ENCODE results near the gene SEMA5A. TPM values are rescaled to one million over a fixed set of nuclear protein-coding genes. Genes with fewer than 3 reads are reported as not detected.

SEMA5A gene
- 24.5 TPM for polyA plus RNA-seq (2013, experiment 1 of 2)
- polyA plus RNA-seq (2013, experiment 2 of 2) = 26.5 TPM

- Histone ChIP-seq H3K27me3 (ENCODE audit: control insufficient read depth in 3 of 3, insufficient read depth in 3 of 3, low read depth in 1 of 3, low read length in 3 of 3) (peaks cover 0 to 25% (median 0%) of the 10 kb centered on the region in 3 experiments), H4K91ac (ENCODE audit: low read depth, low read length, poor library complexity) (peak within 1 kb of the TSS; percentile 79), H2AK5ac (ENCODE audit: low read depth, low read length) (peak within 1 kb of the TSS; percentile 95), H3K27ac (replicated peaks; ENCODE audit: low read length) (peak within 1 kb of the TSS; percentile 45), H3K4me1 (ENCODE audit: control insufficient read depth in 2 of 2, insufficient read depth in 1 of 2, low read depth in 1 of 2, low read length in 2 of 2) (peaks cover 6 to 9% of the 10 kb centered on the region in 2 donors), H3K4me2 (ENCODE audit: insufficient read depth, low read length, poor library complexity, severe bottlenecking) (peak within 1 kb of the TSS; percentile 87), H3K79me1 (ENCODE audit: low read depth, low read length) (peaks cover 8% of the 10 kb centered on the region), H3K23ac (ENCODE audit: low read depth, low read length, poor library complexity) (peak within 1 kb of the TSS; percentile 95), H3K14ac (ENCODE audit: low read length) (peak within 1 kb of the TSS; percentile 100), H2BK15ac (ENCODE audit: low read length) (peak within 1 kb of the TSS; percentile 89), H3K36me3 (replicated peaks in 1 of 2; ENCODE audit: control insufficient read depth in 2 of 2, insufficient read depth in 2 of 2, low read length in 2 of 2) (peaks cover 0 to 8% of the 10 kb centered on the region in 2 donors), H3K9ac (ENCODE audit: low read depth, low read length, poor library complexity) (peak within 1 kb of the TSS; percentile 98), H2BK5ac (ENCODE audit: low read length) (peak within 1 kb of the TSS; percentile 96), H3K18ac (ENCODE audit: low read length) (peak within 1 kb of the TSS; percentile 99), H2BK120ac (ENCODE audit: low read depth, low read length) (peak within 1 kb of the TSS; percentile 83), H2AFZ (ENCODE audit: low read length) (peak within 1 kb of the TSS; percentile 91), H4K8ac (ENCODE audit: low read depth, low read length) (peak within 1 kb of the TSS; percentile 27), H3K4ac (ENCODE audit: low read length) (peak within 1 kb of the TSS; percentile 80), H3K4me3 (ENCODE audit: low read length in 2 of 2) (peak within 1 kb of the TSS; percentile 55 to 99), H3K9me3 (replicated peaks in 1 of 2; ENCODE audit: control insufficient read depth in 2 of 2, insufficient read depth in 1 of 2, low read depth in 1 of 2, low read length in 2 of 2) (no peaks in the 10 kb centered on the region), H2BK12ac (ENCODE audit: low read length) (peak within 1 kb of the TSS; percentile 91)
- no CpG with 5 or more reads among the region's 84 CpGs for WGBS, 2 donors (ENCODE audit: extremely low coverage in 2 of 2, insufficient read length in 2 of 2, insufficient replicate concordance in 1 of 2)
- DNase-seq (ENCODE audit: low spot score) = peak; percentile 73
Observed at GRCh38 chr5:9545992-9546851, at the start of gene SEMA5A. SEMA5A (minus strand) TSS chr5:9546075; CDS start chr5:9379946, 166,129 bp downstream.

- Histone ChIP-seq H2AFZ (ENCODE audit: low read length) (no peak overlapping the region), H4K91ac (ENCODE audit: low read depth, low read length, poor library complexity) (no peak overlapping the region), H2BK12ac (ENCODE audit: low read length) (no peak overlapping the region), H3K4me1 (ENCODE audit: control insufficient read depth in 2 of 2, insufficient read depth in 1 of 2, low read depth in 1 of 2, low read length in 2 of 2) (peaks cover 10 to 18% of the 10 kb centered on the region in 2 donors), H4K8ac (ENCODE audit: low read depth, low read length) (no peak overlapping the region), H3K14ac (ENCODE audit: low read length) (no peak overlapping the region), H2BK120ac (ENCODE audit: low read depth, low read length) (no peak overlapping the region), H2AK5ac (ENCODE audit: low read depth, low read length) (no peak overlapping the region), H3K23ac (ENCODE audit: low read depth, low read length, poor library complexity) (no peak overlapping the region), H3K18ac (ENCODE audit: low read length) (no peak overlapping the region), H3K27me3 (ENCODE audit: control insufficient read depth in 3 of 3, insufficient read depth in 3 of 3, low read depth in 1 of 3, low read length in 3 of 3) (no peaks in the 10 kb centered on the region), H3K27ac (replicated peaks; ENCODE audit: low read length) (no peak overlapping the region), H3K79me1 (ENCODE audit: low read depth, low read length) (no peaks in the 10 kb centered on the region), H3K4me3 (ENCODE audit: low read length in 2 of 2) (no peak overlapping the region), H3K4ac (ENCODE audit: low read length) (no peak overlapping the region), H2BK15ac (ENCODE audit: low read length) (no peak overlapping the region), H3K9me3 (replicated peaks in 1 of 2; ENCODE audit: control insufficient read depth in 2 of 2, insufficient read depth in 1 of 2, low read depth in 1 of 2, low read length in 2 of 2) (no peaks in the 10 kb centered on the region), H2BK5ac (ENCODE audit: low read length) (no peak overlapping the region), H3K9ac (ENCODE audit: low read depth, low read length, poor library complexity) (no peak overlapping the region), H3K4me2 (ENCODE audit: insufficient read depth, low read length, poor library complexity, severe bottlenecking) (no peak overlapping the region), H3K36me3 (replicated peaks in 1 of 2; ENCODE audit: control insufficient read depth in 2 of 2, insufficient read depth in 2 of 2, low read length in 2 of 2) (no peaks in the 10 kb centered on the region)
- no peak for DNase-seq (ENCODE audit: low spot score)
Observed at GRCh38 chr5:9594913-9595312, 49.0 kb upstream of the SEMA5A start.

GRCh38 chr5:9589049-9589835, 43.4 kb upstream of the SEMA5A start:
- H2BK120ac ChIP-seq (ENCODE audit: low read depth, low read length) = no peak overlapping the region
- no peak overlapping the region for H2BK15ac ChIP-seq (ENCODE audit: low read length)
- no peaks in the 10 kb centered on the region for H3K27me3 ChIP-seq (ENCODE audit: control insufficient read depth in 3 of 3, insufficient read depth in 3 of 3, low read depth in 1 of 3, low read length in 3 of 3)
- H2AK5ac ChIP-seq (ENCODE audit: low read depth, low read length) = no peak overlapping the region
- no peak overlapping the region for H3K23ac ChIP-seq (ENCODE audit: low read depth, low read length, poor library complexity)
- no peak overlapping the region for H4K8ac ChIP-seq (ENCODE audit: low read depth, low read length)
- no peak overlapping the region for H3K27ac ChIP-seq (replicated peaks; ENCODE audit: low read length)
- no peak overlapping the region for H2AFZ ChIP-seq (ENCODE audit: low read length)
- H3K79me1 ChIP-seq (ENCODE audit: low read depth, low read length) = no peaks in the 10 kb centered on the region
- no peak overlapping the region for H2BK5ac ChIP-seq (ENCODE audit: low read length)
- H3K36me3 ChIP-seq (replicated peaks in 1 of 2; ENCODE audit: control insufficient read depth in 2 of 2, insufficient read depth in 2 of 2, low read length in 2 of 2) = no peaks in the 10 kb centered on the region
- H3K14ac ChIP-seq (ENCODE audit: low read length) = no peak overlapping the region
- no peak overlapping the region for H3K4me3 ChIP-seq (ENCODE audit: low read length in 2 of 2)
- H4K91ac ChIP-seq (ENCODE audit: low read depth, low read length, poor library complexity) = no peak overlapping the region
- H3K18ac ChIP-seq (ENCODE audit: low read length) = no peak overlapping the region
- no peak overlapping the region for H3K4me2 ChIP-seq (ENCODE audit: insufficient read depth, low read length, poor library complexity, severe bottlenecking)
- H3K9me3 ChIP-seq (replicated peaks in 1 of 2; ENCODE audit: control insufficient read depth in 2 of 2, insufficient read depth in 1 of 2, low read depth in 1 of 2, low read length in 2 of 2) = no peaks in the 10 kb centered on the region
- H3K9ac ChIP-seq (ENCODE audit: low read depth, low read length, poor library complexity) = no peak overlapping the region
- no peaks in the 10 kb centered on the region for H3K4me1 ChIP-seq (ENCODE audit: control insufficient read depth in 2 of 2, insufficient read depth in 1 of 2, low read depth in 1 of 2, low read length in 2 of 2)
- no peak overlapping the region for H2BK12ac ChIP-seq (ENCODE audit: low read length)
- no peak overlapping the region for H3K4ac ChIP-seq (ENCODE audit: low read length)
- no CpG with 5 or more reads among the region's 7 CpGs for WGBS, 2 donors (ENCODE audit: extremely low coverage in 2 of 2, insufficient read length in 2 of 2, insufficient replicate concordance in 1 of 2)
- DNase-seq (ENCODE audit: low spot score) = no peak

- Histone ChIP-seq H3K9ac (ENCODE audit: low read depth, low read length, poor library complexity) (no peak overlapping the region), H3K36me3 (replicated peaks in 1 of 2; ENCODE audit: control insufficient read depth in 2 of 2, insufficient read depth in 2 of 2, low read length in 2 of 2) (no peaks in the 10 kb centered on the region), H2AFZ (ENCODE audit: low read length) (no peak overlapping the region), H2BK15ac (ENCODE audit: low read length) (no peak overlapping the region), H3K27ac (replicated peaks; ENCODE audit: low read length) (no peak overlapping the region), H3K4ac (ENCODE audit: low read length) (no peak overlapping the region), H3K79me1 (ENCODE audit: low read depth, low read length) (no peaks in the 10 kb centered on the region), H3K27me3 (ENCODE audit: control insufficient read depth in 3 of 3, insufficient read depth in 3 of 3, low read depth in 1 of 3, low read length in 3 of 3) (no peaks in the 10 kb centered on the region), H2BK5ac (ENCODE audit: low read length) (no peak overlapping the region), H3K14ac (ENCODE audit: low read length) (no peak overlapping the region), H2AK5ac (ENCODE audit: low read depth, low read length) (no peak overlapping the region), H3K18ac (ENCODE audit: low read length) (no peak overlapping the region), H4K8ac (ENCODE audit: low read depth, low read length) (no peak overlapping the region), H3K4me2 (ENCODE audit: insufficient read depth, low read length, poor library complexity, severe bottlenecking) (no peak overlapping the region), H4K91ac (ENCODE audit: low read depth, low read length, poor library complexity) (no peak overlapping the region), H3K4me1 (ENCODE audit: control insufficient read depth in 2 of 2, insufficient read depth in 1 of 2, low read depth in 1 of 2, low read length in 2 of 2) (no peaks in the 10 kb centered on the region), H3K9me3 (replicated peaks in 1 of 2; ENCODE audit: control insufficient read depth in 2 of 2, insufficient read depth in 1 of 2, low read depth in 1 of 2, low read length in 2 of 2) (no peaks in the 10 kb centered on the region), H3K4me3 (ENCODE audit: low read length in 2 of 2) (no peak overlapping the region), H2BK12ac (ENCODE audit: low read length) (no peak overlapping the region), H2BK120ac (ENCODE audit: low read depth, low read length) (no peak overlapping the region), H3K23ac (ENCODE audit: low read depth, low read length, poor library complexity) (no peak overlapping the region)
- WGBS, 2 donors (ENCODE audit: extremely low coverage in 2 of 2, insufficient read length in 2 of 2, insufficient replicate concordance in 1 of 2) = no CpG with 5 or more reads among the region's 6 CpGs
- no peak for DNase-seq (ENCODE audit: low spot score)
Observed at GRCh38 chr5:9588254-9588653, 42.4 kb upstream of the SEMA5A start.
